Measurements from ENCODE around the gene DLK1.

Gene DLK1

DNA sequence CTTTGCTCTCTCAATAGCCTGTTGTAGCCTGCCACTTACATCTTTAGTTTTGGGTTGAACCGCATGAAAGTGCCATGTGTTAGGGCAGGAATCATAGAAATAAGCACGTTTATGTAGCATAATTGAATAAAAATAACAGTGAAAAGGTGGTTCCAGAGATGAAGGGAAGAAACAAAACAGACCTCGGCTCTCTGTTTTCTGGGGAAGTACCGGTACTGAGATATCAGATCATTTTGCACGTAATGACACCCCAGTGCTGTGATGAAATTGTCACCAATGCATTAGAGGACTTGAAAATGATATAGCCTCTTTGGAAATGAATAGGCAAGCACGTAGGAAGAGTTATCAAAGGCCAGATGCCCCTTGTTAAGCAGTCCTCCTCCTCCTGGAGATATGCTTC is 42.5 kb upstream of the DLK1 start:
- Histone ChIP-seq H3K4me2 (ENCODE audit: low read depth, low read length) (no peak overlapping the region), H3K4me3 (ENCODE audit: low read length) (no peak overlapping the region), H3F3A (ENCODE audit: insufficient read depth, low read length) (no peaks in the 10 kb centered on the region), H3K27me3 (replicated peaks; ENCODE audit: insufficient read depth, low read length) (peaks cover 4% of the 10 kb centered on the region; the same call in 1 of the 2 replicates), H3K79me2 (ENCODE audit: low read length) (no peaks in the 10 kb centered on the region), H3K36me3 (replicated peaks; ENCODE audit: insufficient read depth, low read length) (no peaks in the 10 kb centered on the region), H3K9me3 (replicated peaks; ENCODE audit: insufficient read depth, low read length) (no peaks in the 10 kb centered on the region), H3K27ac (ENCODE audit: low read length) (no peak overlapping the region), H3K9me2 (replicated peaks; ENCODE audit: insufficient read depth, low read length) (no peaks in the 10 kb centered on the region), H4K20me1 (ENCODE audit: insufficient read depth, low read length) (no peaks in the 10 kb centered on the region), H2AFZ (ENCODE audit: low read length) (no peak overlapping the region), H3K9ac (ENCODE audit: low read length) (no peak overlapping the region), H3K4me1 (ENCODE audit: low read length) (no peaks in the 10 kb centered on the region)
- no peak for DNase-seq
- TF ChIP-seq, protein P1, sequence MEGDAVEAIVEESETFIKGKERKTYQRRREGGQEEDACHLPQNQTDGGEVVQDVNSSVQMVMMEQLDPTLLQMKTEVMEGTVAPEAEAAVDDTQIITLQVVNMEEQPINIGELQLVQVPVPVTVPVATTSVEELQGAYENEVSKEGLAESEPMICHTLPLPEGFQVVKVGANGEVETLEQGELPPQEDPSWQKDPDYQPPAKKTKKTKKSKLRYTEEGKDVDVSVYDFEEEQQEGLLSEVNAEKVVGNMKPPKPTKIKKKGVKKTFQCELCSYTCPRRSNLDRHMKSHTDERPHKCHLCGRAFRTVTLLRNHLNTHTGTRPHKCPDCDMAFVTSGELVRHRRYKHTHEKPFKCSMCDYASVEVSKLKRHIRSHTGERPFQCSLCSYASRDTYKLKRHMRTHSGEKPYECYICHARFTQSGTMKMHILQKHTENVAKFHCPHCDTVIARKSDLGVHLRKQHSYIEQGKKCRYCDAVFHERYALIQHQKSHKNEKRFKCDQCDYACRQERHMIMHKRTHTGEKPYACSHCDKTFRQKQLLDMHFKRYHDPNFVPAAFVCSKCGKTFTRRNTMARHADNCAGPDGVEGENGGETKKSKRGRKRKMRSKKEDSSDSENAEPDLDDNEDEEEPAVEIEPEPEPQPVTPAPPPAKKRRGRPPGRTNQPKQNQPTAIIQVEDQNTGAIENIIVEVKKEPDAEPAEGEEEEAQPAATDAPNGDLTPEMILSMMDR (IDR thresholded peaks at IDR 0.05; ENCODE audit: low read length) = no peak
- TF ChIP-seq EZH2phosphoT487 (IDR thresholded peaks at IDR 0.05; ENCODE audit: low read length) (no peak), EZH2 (optimal IDR thresholded peaks at IDR 0.05; ENCODE audit: low read depth, low read length) (no peak)

DNA sequence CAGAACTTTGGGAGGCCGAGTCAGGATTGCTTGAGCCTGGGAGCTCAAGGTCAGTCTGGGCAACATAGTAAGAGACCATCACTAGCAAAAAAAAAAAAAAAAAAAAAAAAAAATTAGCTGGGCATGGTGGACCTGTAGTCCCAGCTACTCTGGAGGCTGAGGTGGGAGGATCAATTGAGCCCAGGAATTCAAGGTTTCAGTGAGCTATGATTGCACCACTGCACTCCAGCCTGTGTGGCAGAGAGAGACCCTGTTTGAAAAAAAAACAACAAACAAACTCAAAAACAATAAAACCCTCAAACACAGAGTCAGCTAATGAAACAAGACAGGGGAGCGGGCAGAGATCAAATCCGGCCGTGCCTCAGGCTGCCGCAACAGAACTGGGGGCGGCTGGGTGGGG is 41.7 kb upstream of the DLK1 start:
- Histone ChIP-seq H3K27me3 (replicated peaks; ENCODE audit: insufficient read depth, low read length) (peaks cover 7% of the 10 kb centered on the region; the same call in 1 of the 2 replicates), H3K79me2 (ENCODE audit: low read length) (no peaks in the 10 kb centered on the region), H3K4me2 (ENCODE audit: low read depth, low read length) (no peak overlapping the region), H4K20me1 (ENCODE audit: insufficient read depth, low read length) (no peaks in the 10 kb centered on the region), H3K9me2 (replicated peaks; ENCODE audit: insufficient read depth, low read length) (no peaks in the 10 kb centered on the region), H3K4me1 (ENCODE audit: low read length) (no peaks in the 10 kb centered on the region), H3K36me3 (replicated peaks; ENCODE audit: insufficient read depth, low read length) (no peaks in the 10 kb centered on the region), H3K27ac (ENCODE audit: low read length) (no peak overlapping the region), H3K4me3 (ENCODE audit: low read length) (no peak overlapping the region), H3K9ac (ENCODE audit: low read length) (no peak overlapping the region), H3F3A (ENCODE audit: insufficient read depth, low read length) (no peaks in the 10 kb centered on the region), H3K9me3 (replicated peaks; ENCODE audit: insufficient read depth, low read length) (no peaks in the 10 kb centered on the region), H2AFZ (ENCODE audit: low read length) (no peak overlapping the region)
- no peak for DNase-seq
- no peak for TF ChIP-seq EZH2phosphoT487 (IDR thresholded peaks at IDR 0.05; ENCODE audit: low read length)
- TF ChIP-seq, protein P1 (IDR thresholded peaks at IDR 0.05; ENCODE audit: low read length) = no peak
- TF ChIP-seq EZH2 (optimal IDR thresholded peaks at IDR 0.05; ENCODE audit: low read depth, low read length) = no peak

DNA sequence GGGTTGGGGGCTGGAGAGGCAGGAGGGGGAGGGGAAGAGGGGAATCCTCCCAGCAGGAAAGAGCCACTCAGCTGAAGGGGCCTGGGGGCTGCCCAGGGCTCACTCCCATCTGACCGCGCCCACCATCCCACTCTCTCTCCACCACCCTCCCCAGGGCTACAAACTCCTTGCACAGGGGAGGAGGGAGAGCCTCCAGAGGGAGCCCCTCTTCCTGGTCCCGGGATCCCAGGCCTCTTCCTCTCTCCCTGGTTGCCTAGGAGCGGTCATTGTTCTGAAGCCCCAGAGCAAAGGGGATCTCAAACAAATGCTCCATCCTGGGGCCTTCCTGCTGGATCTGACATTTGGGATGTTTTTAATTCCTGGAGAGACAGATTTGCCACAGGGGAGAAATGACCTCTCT is 39.8 kb upstream of the DLK1 start:
- H3K79me2 ChIP-seq (ENCODE audit: low read length) = no peaks in the 10 kb centered on the region
- no peaks in the 10 kb centered on the region for H3F3A ChIP-seq (ENCODE audit: insufficient read depth, low read length)
- no peak overlapping the region for H2AFZ ChIP-seq (ENCODE audit: low read length)
- no peaks in the 10 kb centered on the region for H3K4me1 ChIP-seq (ENCODE audit: low read length)
- no peaks in the 10 kb centered on the region for H3K9me2 ChIP-seq (replicated peaks; ENCODE audit: insufficient read depth, low read length)
- no peak overlapping the region for H3K9ac ChIP-seq (ENCODE audit: low read length)
- no peak for DNase-seq
- no peaks in the 10 kb centered on the region for H3K9me3 ChIP-seq (replicated peaks; ENCODE audit: insufficient read depth, low read length)
- H3K4me3 ChIP-seq (ENCODE audit: low read length) = no peak overlapping the region
- TF ChIP-seq, protein P1 (IDR thresholded peaks at IDR 0.05; ENCODE audit: low read length) = no peak
- TF ChIP-seq EZH2phosphoT487 (IDR thresholded peaks at IDR 0.05; ENCODE audit: low read length) (no peak), EZH2 (optimal IDR thresholded peaks at IDR 0.05; ENCODE audit: low read depth, low read length) (no peak)
- no peak overlapping the region for H3K4me2 ChIP-seq (ENCODE audit: low read depth, low read length)
- no peaks in the 10 kb centered on the region for H3K36me3 ChIP-seq (replicated peaks; ENCODE audit: insufficient read depth, low read length)
- H4K20me1 ChIP-seq (ENCODE audit: insufficient read depth, low read length) = no peaks in the 10 kb centered on the region
- no peak overlapping the region for H3K27ac ChIP-seq (ENCODE audit: low read length)
- H3K27me3 ChIP-seq (replicated peaks; ENCODE audit: insufficient read depth, low read length) = peaks cover 25% of the 10 kb centered on the region
